Subcutaneous abdominal adipose tissue (tissue), 5 donors: ENCODE measurements around the gene LONP1.
"Not testable (repeated sequence)": the region's sequence is repeated elsewhere in the genome, so short reads cannot be mapped to it uniquely, and the experiment has no call there.

ENCODE experiments used
- H3K27ac ChIP-seq: one replicate; pipeline ENCODE4 v1.7.0; 2013; ENCODE audit warnings: low read depth, mild to moderate bottlenecking, inconsistent platforms, low read length, moderate library complexity
- H3K27me3 ChIP-seq, 5 donors: one replicate each; pipeline ENCODE4 v1.7.0; 2013; ENCODE audit warnings: low read length in 5 of 5, inconsistent platforms in 1 of 5; ENCODE audit not compliant: control insufficient read depth in 5 of 5, insufficient read depth in 4 of 5
- H3K36me3 ChIP-seq, 5 donors: one replicate each; pipeline ENCODE4 v1.7.0; 2013; ENCODE audit warnings: low read length in 5 of 5; ENCODE audit not compliant: control insufficient read depth in 5 of 5, insufficient read depth in 5 of 5
- H3K4me1 ChIP-seq, 5 donors: one replicate each; pipeline ENCODE4 v1.7.0; 2013; ENCODE audit warnings: low read length in 5 of 5, mild to moderate bottlenecking in 3 of 5, moderate library complexity in 1 of 5; ENCODE audit not compliant: control insufficient read depth in 5 of 5, insufficient read depth in 5 of 5
- H3K4me3 ChIP-seq, 5 donors: one replicate each; pipeline ENCODE4 v1.7.0; 2013; ENCODE audit warnings: low read length in 5 of 5, low read depth in 1 of 5
- H3K9ac ChIP-seq, 5 donors: one replicate each; pipeline ENCODE4 v1.7.0; 2013; ENCODE audit warnings: low read length in 5 of 5, mild to moderate bottlenecking in 4 of 5, moderate library complexity in 3 of 5
- H3K9me3 ChIP-seq, 5 donors: one replicate each; pipeline ENCODE4 v1.7.0; 2013; ENCODE audit warnings: low read length in 5 of 5; ENCODE audit not compliant: control insufficient read depth in 5 of 5
- donor health status: healthy.
- donor health status: healthy.
- donor health status: healthy.
- donor health status: healthy.
- donor health status: healthy.

LONP1 gene

DNA sequence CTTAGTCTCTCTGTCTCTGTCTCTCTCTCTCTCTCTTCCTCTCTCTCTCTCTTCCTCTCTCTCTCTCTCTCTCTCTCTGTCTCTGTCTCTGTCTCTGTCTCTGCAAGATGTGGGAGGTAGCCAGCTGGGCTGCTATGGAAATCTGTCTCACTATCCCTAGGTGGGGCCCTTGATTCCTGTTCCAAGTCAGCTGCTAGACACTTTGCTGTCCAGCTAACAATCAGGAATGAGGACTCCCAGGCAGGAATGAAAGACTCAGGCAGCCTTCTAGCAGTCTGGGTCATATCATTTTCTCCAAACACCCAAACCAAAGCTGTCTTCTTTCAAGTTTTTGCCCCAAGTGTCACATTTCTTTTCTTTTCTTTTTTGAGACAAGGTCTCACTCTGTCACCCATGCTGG lies 23.7 kb upstream of the LONP1 start:
- Histone ChIP-seq H3K27ac (no peak overlapping the region), H3K4me3 (no peak overlapping the region), H3K4me1 (no peaks in the 10 kb centered on the region), H3K36me3 (no peaks in the 10 kb centered on the region), H3K27me3 (peaks cover 0 to 7% (median 2%) of the 10 kb centered on the region in 5 donors), H3K9ac (no peak overlapping the region), H3K9me3 (no peaks in the 10 kb centered on the region)

DNA sequence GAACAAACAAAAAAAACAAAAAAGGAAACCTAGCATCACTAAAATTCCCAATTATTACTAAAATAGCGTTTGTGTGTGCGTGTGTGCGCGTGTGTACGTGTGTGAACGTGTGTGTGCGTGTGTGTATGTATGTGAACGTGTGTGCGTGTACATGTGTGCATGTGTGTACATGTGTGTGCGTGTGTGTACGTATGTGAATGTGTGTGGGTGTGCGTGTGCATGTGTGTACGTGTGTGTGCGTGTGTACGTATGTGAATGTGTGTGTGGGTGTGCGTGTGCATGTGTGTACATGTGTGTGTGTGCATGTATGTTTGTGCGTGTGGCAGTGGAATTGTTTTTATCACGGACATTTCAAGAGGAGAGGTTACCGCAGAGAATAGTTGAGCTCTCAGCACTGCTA lies 22.1 kb upstream of the LONP1 start:
- H3K9me3 ChIP-seq = no peaks in the 10 kb centered on the region
- H3K27me3 ChIP-seq = peaks cover 0 to 2% (median 2%) of the 10 kb centered on the region in 5 donors
- H3K9ac ChIP-seq = no peak overlapping the region
- H3K4me3 ChIP-seq = no peak overlapping the region
- H3K4me1 ChIP-seq = no peaks in the 10 kb centered on the region
- H3K27ac ChIP-seq = no peak overlapping the region
- H3K36me3 ChIP-seq = no peaks in the 10 kb centered on the region

DNA sequence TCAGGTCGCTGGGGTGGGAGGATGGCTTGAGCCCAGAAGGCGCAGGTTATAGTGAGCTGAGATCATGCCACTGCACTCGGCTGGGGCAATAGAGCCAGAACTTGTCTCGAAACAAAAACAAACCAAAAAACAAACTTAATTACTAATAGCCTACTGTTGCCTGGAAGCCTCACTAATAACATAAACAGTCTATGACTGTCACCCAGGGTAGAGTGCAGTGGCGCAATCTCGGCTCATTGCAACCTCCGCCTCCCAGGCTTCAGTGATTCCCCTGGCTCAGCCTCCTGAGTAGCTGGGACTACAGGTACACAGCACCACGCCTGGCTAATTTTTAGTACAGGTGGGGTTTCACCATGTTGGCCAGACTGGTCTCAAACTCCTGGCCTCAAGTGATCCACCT lies 18.5 kb upstream of the LONP1 start:
- Histone ChIP-seq H3K9me3 (no peaks in the 10 kb centered on the region), H3K27ac (no peak overlapping the region), H3K9ac (no peak overlapping the region), H3K4me1 (no peaks in the 10 kb centered on the region), H3K4me3 (no peak overlapping the region), H3K36me3 (no peaks in the 10 kb centered on the region), H3K27me3 (peaks cover 0 to 5% (median 0%) of the 10 kb centered on the region in 5 donors)

DNA sequence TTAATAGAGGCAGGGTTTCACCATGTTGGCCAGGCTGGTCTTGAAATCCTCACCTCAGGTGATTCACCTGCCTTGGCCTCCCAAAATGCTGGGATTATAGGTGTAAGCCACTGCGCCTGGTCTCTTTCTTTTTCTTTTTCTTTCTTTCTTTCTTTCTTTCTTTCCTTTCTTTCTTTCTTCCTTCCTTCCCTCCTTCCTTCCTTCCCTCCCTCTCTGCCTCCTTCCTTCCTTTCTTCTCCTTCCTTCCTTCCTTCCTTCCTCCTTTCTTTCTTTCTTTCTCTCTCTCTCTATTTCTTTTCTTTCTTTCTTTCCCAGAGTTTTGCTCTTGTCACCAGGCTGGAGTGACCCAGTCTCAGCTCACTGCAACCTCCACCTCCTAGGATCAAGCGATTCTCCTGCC lies 13.2 kb upstream of the LONP1 start:
- H3K27me3 ChIP-seq, H3K9ac ChIP-seq, H3K36me3 ChIP-seq: not testable (repeated sequence)

DNA sequence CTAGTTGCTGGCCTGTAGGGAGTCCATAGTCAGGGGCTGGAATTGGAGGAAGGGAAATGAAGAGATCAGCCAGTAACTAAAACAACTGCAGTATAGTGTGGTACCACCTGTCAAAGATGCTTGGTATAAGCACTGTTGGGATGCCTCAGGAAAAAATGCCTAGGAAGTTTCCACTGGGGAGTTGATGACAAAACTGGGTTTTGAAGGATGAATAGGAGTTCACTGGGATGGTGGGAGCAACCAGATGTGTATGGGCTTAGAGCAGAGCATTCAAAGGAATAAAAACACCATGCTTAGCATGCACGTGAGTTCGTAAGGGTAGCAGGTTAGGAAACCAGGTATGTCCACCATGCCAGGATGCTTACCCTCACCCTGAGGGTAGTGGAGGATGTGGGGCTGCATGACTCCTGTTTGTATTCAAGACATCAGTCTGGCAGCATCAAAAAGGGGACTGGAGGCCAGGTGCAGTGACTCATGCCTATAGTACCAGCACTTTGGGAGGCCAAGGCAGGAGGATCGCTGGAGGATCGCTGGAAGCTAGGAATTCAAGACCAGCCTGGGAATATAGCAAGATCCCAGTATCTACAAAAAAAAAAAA lies 7.6 kb upstream of the LONP1 start:
- peaks cover 0 to 5% (median 0%) of the 10 kb centered on the region in 5 donors for H3K27me3 ChIP-seq
- H3K9me3 ChIP-seq = peaks cover 0 to 8% (median 2%) of the 10 kb centered on the region in 5 donors
- H3K4me3 ChIP-seq = no peak overlapping the region
- H3K27ac ChIP-seq = no peak overlapping the region
- H3K4me1 ChIP-seq = no peaks in the 10 kb centered on the region
- no peak overlapping the region for H3K9ac ChIP-seq
- no peaks in the 10 kb centered on the region for H3K36me3 ChIP-seq

More for the DNA sequence above, 13.2 kb upstream of the LONP1 start:
- not testable (repeated sequence) for H3K27ac ChIP-seq, H3K9me3 ChIP-seq, H3K4me1 ChIP-seq, H3K4me3 ChIP-seq

DNA sequence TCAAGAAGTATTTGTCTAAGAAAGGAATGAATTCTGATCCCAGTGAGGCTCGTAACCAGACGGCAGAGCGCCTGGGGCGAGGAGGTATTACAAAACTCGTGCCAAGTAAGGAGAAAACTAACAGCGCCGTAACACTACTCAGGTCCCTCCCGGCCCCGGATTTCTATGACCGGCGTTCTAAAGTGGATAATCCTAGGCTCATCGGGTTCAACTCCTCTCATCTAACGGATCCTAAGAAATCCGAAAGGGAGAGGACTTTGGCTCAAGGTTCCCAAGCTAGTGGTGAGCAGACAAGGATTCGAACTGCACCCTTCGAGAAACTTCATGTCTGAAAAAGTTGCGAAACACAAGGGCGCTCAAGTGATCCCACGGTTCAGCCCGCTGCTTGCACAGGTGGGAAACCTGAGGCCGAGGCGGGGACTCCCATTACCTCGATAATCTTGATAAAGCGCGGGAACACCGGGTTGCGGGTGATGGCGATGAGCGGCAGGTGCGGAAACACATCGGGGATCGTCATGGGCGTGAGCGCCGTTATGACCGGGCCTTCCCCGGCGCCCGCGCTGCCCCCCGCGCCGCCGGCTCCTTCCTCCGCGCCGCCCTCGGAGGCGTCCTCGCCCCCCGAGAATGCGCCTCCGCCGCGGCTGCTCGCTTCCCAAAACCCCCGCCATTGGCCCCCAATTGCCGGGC lies 529 bp downstream of the LONP1 start:
- H3K9me3 ChIP-seq = no peaks in the 10 kb centered on the region
- peaks cover 4 to 26% (median 24%) of the 10 kb centered on the region in 5 donors for H3K4me1 ChIP-seq
- H3K4me3 ChIP-seq = peak overlapping the region; percentile 88 to 96 (median 92)
- no peaks in the 10 kb centered on the region for H3K27me3 ChIP-seq
- peaks cover 0 to 7% (median 5%) of the 10 kb centered on the region in 5 donors for H3K36me3 ChIP-seq
- H3K27ac ChIP-seq = peak overlapping the region; percentile 92
- H3K9ac ChIP-seq = peak overlapping the region; percentile 75 to 95 (median 93)

DNA sequence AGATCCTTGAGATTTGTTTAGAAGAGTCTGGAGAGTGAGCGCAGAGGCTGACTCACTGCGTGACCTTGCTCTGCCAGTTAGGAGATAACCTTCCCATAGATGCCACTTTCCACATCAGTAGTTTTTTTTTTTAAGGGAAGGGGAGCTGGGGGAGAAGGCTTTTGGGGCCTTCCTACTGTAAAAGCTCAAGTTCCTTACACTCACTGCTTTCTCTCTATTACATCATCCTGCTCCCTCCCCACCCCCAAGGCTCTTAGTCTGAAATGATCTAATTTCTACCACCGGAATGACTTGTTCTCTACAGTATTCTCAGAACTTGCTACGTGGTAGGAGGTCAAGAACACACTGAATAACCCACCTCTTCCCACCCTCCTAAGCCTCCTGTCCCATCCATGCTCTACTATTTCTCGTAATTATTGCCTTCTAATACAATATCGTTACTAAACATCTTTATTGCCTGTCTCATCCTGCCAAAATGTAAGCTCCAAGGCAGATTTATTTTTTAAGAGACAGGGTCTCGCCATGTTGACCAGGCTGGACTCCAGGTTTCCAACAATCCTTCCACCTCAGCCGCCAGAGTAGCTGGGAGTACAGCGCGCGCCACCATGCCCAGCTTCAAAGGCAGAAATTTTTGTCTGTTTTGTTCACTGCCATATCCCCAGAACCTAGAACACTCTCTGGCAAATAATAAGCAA lies 1.2 kb downstream of the LONP1 start:
- H3K27me3 ChIP-seq = no peaks in the 10 kb centered on the region
- no peaks in the 10 kb centered on the region for H3K9me3 ChIP-seq
- peak overlapping the region; percentile 92 for H3K27ac ChIP-seq
- H3K4me3 ChIP-seq = peak overlapping the region; percentile 88 to 96 (median 92)
- H3K4me1 ChIP-seq = peaks cover 4 to 26% (median 24%) of the 10 kb centered on the region in 5 donors
- peaks cover 0 to 12% (median 8%) of the 10 kb centered on the region in 5 donors for H3K36me3 ChIP-seq
- peak overlapping the region; percentile 75 to 95 (median 93) for H3K9ac ChIP-seq

DNA sequence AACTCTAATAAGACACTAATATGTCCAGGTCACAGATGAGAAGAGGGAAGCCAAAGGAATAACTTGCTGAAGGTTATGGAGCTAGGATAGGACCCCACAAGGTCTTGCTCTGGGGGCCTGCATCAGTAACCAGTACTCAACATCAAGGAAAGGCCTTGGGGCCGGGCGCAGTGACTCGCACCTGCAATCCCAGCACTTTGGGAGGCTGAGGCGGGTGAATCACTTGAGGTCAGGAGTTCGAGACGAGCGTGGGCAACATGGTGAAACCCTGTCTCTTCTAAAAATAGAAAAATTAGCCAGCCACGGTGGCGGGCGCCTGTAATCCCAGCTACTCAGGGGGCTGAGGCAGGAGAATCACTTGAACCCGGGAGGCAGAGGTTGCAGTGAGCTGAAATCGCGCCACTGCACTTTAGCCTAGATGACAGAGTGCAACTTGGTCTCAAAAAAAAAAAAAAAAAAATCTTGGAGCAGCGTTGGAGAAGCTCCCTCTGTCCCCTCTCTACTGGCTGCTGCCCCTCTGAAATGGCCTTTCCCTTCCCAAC lies 1.8 kb downstream of the LONP1 start:
- Histone ChIP-seq H3K36me3 (peaks cover 0 to 18% (median 14%) of the 10 kb centered on the region in 5 donors), H3K9ac (peak overlapping the region in 2 of 5 donors; percentile 75 to 94), H3K27me3 (no peaks in the 10 kb centered on the region), H3K27ac (peak overlapping the region; percentile 92), H3K4me1 (peaks cover 4 to 26% (median 24%) of the 10 kb centered on the region in 5 donors), H3K9me3 (no peaks in the 10 kb centered on the region), H3K4me3 (peak overlapping the region in 1 of 5 donors; percentile 92)

DNA sequence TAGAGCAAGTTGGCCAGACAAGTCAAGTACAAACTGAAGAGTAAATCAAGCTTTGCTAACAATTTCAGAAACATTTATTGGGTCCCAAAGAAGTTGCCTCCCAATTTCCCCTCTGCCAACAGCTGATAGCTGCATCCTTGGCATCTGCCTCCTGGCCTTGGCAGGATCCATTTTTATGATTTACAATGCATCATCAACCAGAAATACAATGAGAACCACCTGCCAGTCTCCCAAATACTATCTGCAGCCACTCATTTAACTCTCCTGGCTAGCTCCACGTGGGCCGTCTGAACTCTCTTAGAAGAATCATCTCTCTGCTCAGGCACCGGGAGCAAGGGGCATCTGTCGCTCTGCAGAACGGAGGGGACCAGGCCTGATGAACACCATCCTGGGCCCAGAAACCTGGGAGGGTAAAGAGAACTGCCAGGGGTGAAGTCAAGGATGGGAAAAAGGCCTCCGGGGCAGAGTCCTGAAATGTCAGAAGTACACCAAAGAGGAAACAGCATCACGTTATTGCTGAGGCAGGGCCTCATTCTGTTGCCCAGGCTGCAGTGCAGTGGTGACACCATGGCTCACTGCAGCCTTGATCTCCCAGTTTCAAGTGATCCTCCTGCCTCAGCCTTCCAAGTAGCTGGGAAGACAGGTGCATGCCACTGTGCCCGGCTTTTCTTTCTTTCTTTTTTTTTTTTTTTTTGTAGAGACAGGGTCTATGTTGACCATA lies 2.6 kb downstream of the LONP1 start:
- H3K9ac ChIP-seq = no peak overlapping the region
- H3K27ac ChIP-seq = no peak overlapping the region
- H3K4me3 ChIP-seq = no peak overlapping the region
- no peaks in the 10 kb centered on the region for H3K9me3 ChIP-seq
- H3K4me1 ChIP-seq = peaks cover 4 to 26% (median 24%) of the 10 kb centered on the region in 5 donors
- no peaks in the 10 kb centered on the region for H3K27me3 ChIP-seq
- peaks cover 0 to 25% (median 21%) of the 10 kb centered on the region in 5 donors for H3K36me3 ChIP-seq
